AG04450 (cell line): ENCODE measurements around the gene CELA3A. TPM values are rescaled to one million over a fixed set of nuclear protein-coding genes. Genes with fewer than 3 reads are reported as not detected.

ENCODE experiments used
- CTCF ChIA-PET: fragments of 300-600, 350-600 bp; formaldehyde crosslinking; extraction: SDS; loops from one replicate; lab custom pipeline; 2022; ENCODE audit warnings: antibody characterized with exemption, inconsistent platforms; lab: Charles Lee
- POLR2A ChIA-PET: fragments of 350-600 bp; formaldehyde crosslinking; extraction: SDS; loops from one replicate; lab custom pipeline; 2021; ENCODE audit warnings: antibody characterized with exemption, inconsistent platforms; lab: Yijun Ruan, JAX
- DNase-seq: peaks from one replicate; pipeline ENCODE4 v3.0.0-alpha.2; 2011; ENCODE audit warnings: low read depth, low spot score
- H3K27ac ChIP-seq: one replicate; pipeline ENCODE4 v1.5.1; 2012; ENCODE audit warnings: low read depth, low read length, control low read depth
- H3K27me3 ChIP-seq: one replicate; pipeline ENCODE4 v1.6.0; 2012; ENCODE audit warnings: low read length; ENCODE audit not compliant: control insufficient read depth, insufficient read depth
- H3K4me3 ChIP-seq: 2 replicates; pipeline ENCODE4 v1.5.1; 2011; ENCODE audit warnings: mild to moderate bottlenecking, low read depth, low read length, control low read depth
- H3K9me3 ChIP-seq: 2 replicates; pipeline ENCODE4 v1.5.1; 2012; ENCODE audit warnings: low read length; ENCODE audit not compliant: control insufficient read depth, insufficient read depth
- polyA plus RNA-seq: library from polyadenylated mRNA; depleted of rRNA; stranded (reverse); fragments of >200 nt; gene quantifications from 2 replicates; pipeline ENCODE4 v1.2.3, GENCODE V29; 2011; rRNA removed
- small RNA-seq: library from RNA; depleted of rRNA; stranded (forward); fragments of <200 nt; gene quantifications from one replicate; pipeline ENCODE3, GENCODE V24; 2012; ENCODE audit warnings: low read depth; ENCODE audit not compliant: insufficient read length
- TF ChIP-seq, protein P1 (sequence below): IDR thresholded peaks from 2 replicates; pipeline ENCODE4 v1.5.1; 2011; ENCODE audit warnings: low read depth, low read length, control low read depth, inconsistent platforms

CELA3A gene
- polyA plus RNA-seq, 1 experiment, result not detected

- H3K9me3 ChIP-seq, result no peaks in the 10 kb centered on the region
- CTCF ChIA-PET, result no interaction called here
Measured at GRCh38 chr1:22057861-22058260, 56.4 kb downstream of the CELA3A start.

More at GRCh38 chr1:22057861-22058260, 56.4 kb downstream of the CELA3A start:
- no peak for DNase-seq
- Histone ChIP-seq H3K27ac (no peak overlapping the region), H3K27me3 (no peaks in the 10 kb centered on the region), H3K4me3 (no peak overlapping the region)
- TF ChIP-seq, protein P1, sequence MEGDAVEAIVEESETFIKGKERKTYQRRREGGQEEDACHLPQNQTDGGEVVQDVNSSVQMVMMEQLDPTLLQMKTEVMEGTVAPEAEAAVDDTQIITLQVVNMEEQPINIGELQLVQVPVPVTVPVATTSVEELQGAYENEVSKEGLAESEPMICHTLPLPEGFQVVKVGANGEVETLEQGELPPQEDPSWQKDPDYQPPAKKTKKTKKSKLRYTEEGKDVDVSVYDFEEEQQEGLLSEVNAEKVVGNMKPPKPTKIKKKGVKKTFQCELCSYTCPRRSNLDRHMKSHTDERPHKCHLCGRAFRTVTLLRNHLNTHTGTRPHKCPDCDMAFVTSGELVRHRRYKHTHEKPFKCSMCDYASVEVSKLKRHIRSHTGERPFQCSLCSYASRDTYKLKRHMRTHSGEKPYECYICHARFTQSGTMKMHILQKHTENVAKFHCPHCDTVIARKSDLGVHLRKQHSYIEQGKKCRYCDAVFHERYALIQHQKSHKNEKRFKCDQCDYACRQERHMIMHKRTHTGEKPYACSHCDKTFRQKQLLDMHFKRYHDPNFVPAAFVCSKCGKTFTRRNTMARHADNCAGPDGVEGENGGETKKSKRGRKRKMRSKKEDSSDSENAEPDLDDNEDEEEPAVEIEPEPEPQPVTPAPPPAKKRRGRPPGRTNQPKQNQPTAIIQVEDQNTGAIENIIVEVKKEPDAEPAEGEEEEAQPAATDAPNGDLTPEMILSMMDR, result no peak
- POLR2A ChIA-PET, result no interaction called here

Small RNAs within 50 kb of the gene (small RNA-seq; reads per million reads assigned to genes)
- gene RN7SL186P (not detected), gene RN7SL386P (not detected), gene RNU6-1022P (not detected), gene RNU6-776P (not detected)

Other genes with a start within 250 kb of the CELA3A start
- gene USP48, start 218.5 kb upstream of the CELA3A start, polyA plus RNA-seq, result 30.6 and 43.6 TPM in 2 replicates
- gene LDLRAD2, start 189.4 kb upstream of the CELA3A start, polyA plus RNA-seq, result 0.05 and 0.06 TPM in 2 replicates
- gene HSPG2, start 64.3 kb upstream of the CELA3A start, polyA plus RNA-seq, result 9.7 and 13.2 TPM in 2 replicates
- not detected in 2 replicates for gene CELA3B, start 24.6 kb upstream of the CELA3A start, polyA plus RNA-seq
- 345 and 400 TPM in 2 replicates for gene CDC42, start 51.1 kb downstream of the CELA3A start, polyA plus RNA-seq
- not detected in 2 replicates for gene WNT4, start 141.4 kb downstream of the CELA3A start, polyA plus RNA-seq